ENCODE data around the gene MYRIP.
"Not testable (repeated sequence)": the region's sequence is repeated elsewhere in the genome, so short reads cannot be mapped to it uniquely, and the experiment has no call there.

Gene MYRIP

DNA sequence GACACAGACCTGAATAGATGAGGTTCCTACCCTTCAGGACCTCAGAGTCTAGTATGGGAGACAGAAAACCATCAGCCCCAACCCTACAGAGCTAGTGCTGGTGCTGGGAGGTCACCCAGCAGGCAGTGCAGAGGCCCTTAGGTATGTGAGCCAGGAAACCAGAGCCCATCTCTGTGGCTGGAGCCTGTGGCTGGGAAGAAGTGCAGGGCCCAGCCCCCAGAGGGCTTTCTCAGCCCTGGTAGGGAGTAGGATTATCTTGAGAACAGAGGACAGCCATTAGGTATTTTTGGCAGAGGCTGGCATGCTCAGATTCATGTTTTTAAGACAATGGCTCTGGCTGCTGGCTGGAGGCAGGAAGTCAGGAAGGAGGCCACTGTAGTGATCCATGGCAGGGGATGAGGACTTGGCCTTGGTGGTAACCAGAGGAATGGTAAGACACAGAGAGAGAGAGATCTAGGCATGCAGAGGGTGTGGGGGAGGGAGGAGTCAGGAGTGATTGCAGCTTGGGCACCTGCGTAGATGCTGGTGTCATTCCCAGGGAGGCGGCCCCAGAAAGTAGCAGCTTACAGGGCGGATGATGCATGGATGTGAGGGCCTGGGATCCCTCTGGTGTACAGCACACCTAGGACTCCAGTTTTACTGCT, 279.2 kb downstream of the MYRIP start:
- no peak for DNase-seq

GRCh38 chr3:40096661-40097111, 287.3 kb downstream of the MYRIP start:
- DNase-seq: no peak

GRCh38 chr3:40097131-40098117, 288.0 kb downstream of the MYRIP start:
- DNase-seq: no peak

DNA sequence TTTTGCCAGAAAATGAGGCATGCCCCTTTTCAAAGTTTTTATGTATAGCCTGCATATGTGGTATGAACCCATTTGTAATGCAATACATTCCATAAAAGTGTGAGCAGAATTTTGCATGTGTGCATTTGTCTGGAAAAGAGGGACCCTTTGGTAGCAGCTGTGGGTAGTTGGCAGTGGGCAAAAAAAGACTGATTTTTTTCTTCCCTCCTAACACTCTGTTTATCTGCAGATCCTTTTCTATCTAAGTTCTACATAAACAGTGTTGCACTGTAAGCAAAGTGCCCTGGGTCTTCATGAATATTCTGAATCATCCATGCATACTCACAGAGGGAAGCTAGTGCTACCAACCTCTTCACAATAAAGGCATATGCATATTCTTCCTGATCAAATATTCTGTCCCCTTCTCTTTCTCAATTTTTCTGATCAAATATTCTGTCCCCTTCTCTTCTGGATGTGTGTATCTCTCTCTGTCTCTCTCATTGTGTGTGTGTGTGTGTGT, 288.9 kb downstream of the MYRIP start:
- no peak for DNase-seq

DNA sequence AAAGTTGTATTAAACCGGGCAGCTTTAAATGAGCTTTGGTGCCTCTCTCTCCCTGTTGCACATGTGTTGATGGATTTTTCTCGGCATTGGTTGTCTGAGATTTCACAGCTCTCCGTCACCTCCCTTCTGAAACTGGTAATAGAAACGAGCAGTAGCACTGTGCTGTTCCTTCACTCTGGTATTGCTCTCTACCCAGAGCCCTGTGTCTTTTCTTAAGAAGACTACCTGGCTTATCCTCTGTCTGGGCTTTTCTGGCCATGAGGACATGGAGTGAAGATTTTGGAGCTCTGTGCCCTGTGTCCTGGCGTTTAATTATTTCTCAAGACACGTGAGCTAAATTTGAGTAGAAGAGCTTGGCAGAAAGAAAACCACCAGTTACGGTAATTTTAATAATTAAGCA, 290.5 kb downstream of the MYRIP start:
- no peak for DNase-seq

DNA sequence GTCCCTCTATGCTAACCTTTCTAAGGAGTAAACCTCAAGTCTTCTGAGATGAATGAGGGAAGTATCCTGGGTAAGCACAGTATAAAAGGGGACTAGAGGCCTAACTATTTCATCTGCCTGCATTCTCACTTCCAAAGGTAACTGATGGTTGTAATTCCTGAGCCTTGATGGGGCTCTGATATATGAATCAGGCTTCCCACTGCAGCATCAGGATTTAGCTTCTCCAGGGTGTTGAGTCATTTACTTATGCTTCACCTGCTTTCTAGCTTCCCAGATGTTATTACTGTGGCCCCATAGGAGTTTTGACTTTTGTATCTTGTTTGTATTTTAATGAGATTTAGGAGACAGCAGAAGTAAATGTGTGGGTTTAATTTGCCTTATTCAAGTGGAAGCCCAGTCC, 292.8 kb downstream of the MYRIP start:
- no peak for DNase-seq

DNA sequence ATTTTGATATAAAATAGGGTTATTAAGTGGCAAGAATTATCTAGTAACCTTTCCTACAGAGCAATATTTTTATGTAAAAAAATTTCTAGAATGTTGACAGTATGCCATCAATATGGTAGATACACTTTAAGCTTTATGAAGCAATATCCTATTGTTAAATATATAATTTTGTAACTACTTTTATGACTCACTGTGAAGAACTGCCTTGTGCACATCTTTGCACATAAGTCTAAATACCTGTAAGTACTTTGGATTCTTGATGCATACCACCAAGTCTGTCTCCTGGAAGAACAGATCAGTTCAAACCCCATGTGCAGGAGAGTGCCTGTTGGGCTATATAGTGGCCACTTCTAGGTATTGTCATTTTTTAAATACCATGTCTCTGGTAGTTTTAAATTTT, 294.4 kb downstream of the MYRIP start:
- DNase-seq: no peak

DNA sequence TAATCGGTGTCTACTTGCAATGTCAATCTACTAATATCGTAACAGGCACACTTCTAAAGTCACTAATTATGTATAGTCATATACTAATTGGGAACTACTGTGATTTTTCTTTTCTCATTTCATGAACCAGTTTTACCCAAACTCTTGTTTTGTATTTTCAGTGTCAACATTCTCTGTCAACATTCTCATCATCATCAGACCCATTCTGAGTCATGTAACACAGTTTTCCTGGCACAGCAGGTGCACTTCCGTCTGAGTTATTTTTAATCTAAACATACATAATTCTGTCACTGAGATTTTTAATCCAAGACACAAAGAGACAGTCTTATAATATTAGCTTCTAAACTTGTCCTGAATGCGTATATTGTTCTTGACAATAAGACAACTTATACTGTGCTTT, 295.0 kb downstream of the MYRIP start:
- DNase-seq: no peak

- DNase-seq: no peak
Observed at GRCh38 chr3:40108643-40109042, 299.2 kb downstream of the MYRIP start.

GRCh38 chr3:40109641-40110490, 300.5 kb downstream of the MYRIP start:
- DNase-seq: peak; percentile 39

GRCh38 chr3:40116478-40117177, 307.2 kb downstream of the MYRIP start:
- DNase-seq: no peak

GRCh38 chr3:40118091-40118490, 308.7 kb downstream of the MYRIP start:
- DNase-seq: no peak

DNA sequence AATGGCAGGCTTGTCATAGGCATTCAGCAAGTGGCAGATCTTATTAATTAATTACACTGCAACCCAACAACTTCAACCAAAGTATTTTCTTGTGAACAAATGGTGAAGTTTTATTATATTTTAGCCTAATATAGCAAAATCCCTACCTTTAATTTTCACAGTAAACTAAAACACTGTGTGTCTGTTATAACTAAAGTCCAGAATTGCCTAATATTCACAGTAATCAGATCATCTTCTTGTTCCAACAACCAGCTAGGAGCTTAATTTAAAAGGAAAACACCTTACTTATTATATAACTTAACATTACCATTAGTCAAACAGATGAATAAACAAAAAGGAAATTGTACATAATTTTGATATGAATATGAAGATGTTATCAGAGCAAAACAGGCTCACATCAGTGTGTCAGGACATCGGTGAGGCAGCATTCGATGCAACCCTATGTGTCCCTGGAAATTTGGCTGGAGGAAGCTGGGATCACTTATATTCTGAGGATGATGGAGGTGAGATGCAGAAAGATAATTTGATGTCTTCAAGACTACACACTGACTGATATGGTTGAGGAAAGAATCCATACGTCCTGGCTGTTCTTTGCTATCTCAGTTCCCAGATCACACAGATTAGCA, 310.8 kb downstream of the MYRIP start:
- DNase-seq: no peak

- peak; percentile 94 for DNase-seq
Observed at GRCh38 chr3:40120806-40121205, 311.4 kb downstream of the MYRIP start.

- no peak for DNase-seq
Observed at GRCh38 chr3:40124918-40125317, 315.5 kb downstream of the MYRIP start.

- DNase-seq: no peak
Observed at GRCh38 chr3:40128166-40128565, 318.8 kb downstream of the MYRIP start.

DNA sequence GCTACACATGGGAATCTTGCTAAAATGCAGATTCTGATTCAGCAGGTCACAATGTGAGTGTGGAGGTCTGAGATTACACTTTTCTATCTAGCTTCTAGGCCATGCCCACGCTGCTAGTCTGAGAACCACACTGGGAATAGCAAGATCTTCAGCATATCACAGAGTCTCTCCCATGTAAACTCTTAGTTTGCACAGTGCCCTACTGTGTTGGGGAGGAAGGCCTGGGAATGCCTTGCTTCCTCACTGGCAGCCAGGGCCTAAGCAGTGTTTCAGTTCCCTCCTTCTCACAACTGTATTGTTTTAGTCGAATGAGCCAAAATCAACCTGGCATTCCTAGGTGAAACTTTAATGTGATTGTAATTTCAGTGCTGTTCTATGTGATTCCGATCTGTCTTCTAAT, 320.1 kb downstream of the MYRIP start:
- DNase-seq: no peak

- no peak for DNase-seq
Observed at GRCh38 chr3:40129981-40130380, 320.6 kb downstream of the MYRIP start.

DNA sequence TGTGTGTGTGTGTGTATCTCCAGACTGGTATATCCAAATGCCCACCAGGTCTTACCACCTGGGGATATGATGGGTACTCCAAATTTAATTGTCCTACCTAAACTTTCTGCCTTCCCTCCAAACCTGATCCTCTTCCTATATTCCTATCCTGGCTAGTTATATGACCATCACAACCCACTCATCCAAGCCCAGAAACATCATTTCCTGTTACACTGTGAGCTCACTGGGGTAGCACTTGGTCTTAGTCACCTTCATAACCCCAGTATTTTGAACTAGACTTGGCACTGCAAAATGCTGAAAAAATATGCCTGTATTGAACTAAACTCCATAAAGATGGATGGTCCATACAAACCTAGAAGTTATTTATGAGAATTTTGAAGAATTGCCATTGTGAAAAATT, 321.3 kb downstream of the MYRIP start:
- DNase-seq: no peak

DNA sequence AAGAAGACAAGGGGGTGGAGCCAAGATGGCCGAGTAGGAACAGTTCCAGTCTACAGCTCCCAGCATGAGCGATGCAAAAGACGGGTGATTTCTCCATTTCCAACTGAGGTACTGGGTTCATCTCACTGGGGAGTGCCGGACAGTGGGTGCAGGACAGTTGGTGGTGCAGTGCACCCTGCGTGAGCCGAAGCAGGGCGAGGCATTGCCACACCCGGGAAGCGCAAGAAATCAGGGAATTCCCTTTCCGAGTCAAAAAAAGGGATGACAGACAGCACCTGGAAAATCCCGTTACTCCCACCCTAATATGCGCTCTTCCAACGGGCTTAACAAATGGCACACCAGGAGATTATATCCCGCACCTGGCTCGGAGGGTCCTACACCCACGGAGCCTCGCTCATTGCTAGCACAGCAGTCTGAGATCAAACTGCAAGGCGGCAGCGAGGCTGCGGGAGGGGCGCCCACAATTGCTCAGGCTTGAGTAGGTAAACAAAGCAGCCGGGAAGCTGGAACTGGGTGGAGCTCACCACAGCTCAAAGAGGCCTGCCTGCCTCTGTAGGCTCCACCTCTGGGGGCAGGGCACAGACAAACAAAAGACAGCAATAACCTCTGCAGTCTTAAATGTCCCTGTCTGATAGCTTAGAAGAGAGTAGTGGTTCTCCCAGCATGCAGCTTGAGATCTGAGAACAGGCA, 324.6 kb downstream of the MYRIP start:
- not testable (repeated sequence) for DNase-seq

Data from eye (tissue), 1 donor.